NCI-H1694 treated with DMSO at 0.1 percent for 48 hours (cell line): ENCODE measurements around the gene FRMD4A.
"Not testable (repeated sequence)": the region's sequence is repeated elsewhere in the genome, so short reads cannot be mapped to it uniquely, and the experiment has no call there.

Source experiments
- DNase-seq: peaks from one replicate; lab custom pipeline; 2025; lab: John Stamatoyannopoulos, UW

Gene FRMD4A

DNA sequence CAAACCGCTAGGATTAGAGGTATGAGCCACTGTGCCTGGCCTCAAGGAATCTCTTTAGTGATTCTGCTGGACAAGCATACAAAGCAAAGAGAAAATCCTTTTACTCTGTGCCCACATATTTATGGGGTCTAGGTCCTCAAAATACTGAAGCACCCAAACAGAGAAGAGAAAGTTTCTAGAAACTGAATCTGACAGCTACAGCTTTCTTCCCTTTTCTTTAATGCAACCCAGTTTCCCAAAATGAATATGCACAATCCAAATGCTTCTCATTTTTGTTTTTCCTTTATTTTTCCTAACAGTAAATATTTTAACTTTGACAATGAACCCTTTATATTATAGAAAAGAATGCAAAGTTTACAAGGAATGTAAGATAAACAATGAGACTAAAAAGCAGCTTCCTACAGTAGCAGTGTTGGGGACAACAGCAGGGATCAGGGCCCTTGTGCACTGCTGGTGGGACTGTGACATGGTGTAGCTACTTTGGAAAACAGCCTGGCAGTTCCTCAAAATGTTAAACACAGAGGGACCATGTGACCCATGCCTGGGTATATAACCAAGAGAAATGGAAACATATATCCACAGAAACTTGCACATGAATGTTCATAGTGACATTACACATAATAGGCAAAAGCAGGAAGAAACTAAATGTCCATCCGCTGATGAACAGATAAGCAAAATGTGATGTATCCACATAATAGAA is 418.8 kb downstream of the FRMD4A start:
- no peak for DNase-seq

DNA sequence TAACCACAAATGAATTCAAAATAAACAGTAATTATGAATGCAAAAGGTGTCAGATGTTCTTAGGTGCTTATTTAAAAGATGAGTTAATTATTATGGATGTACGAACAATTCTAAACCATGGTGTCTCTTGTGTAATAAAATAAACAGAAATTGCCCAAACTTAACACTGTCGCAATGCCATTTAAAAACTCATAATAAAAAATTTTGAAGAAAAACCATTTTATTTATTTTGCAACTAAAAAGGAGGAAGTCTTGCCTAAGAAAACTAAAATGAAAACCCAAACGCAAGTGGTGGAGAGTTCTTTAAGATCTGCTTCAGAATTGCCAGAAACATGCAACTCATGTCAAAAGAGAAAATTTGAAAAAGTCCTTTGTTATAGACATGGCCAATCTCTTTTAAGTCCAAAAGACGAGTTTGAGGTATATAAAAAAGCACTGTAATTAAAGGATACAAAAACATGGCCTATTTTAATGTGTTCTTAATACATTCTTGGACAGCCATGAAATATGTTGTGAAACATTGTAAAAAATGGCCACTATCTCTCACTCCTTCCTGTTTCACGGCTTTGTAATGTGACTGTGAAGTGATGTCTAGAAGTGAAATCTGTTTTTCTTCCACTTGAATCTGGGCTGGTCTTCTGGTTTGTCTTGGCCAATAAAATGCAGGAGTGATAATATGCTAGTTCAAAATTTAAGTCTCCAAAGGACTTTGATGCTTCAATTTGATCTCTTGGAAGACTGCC is 421.0 kb downstream of the FRMD4A start:
- no peak for DNase-seq

- DNase-seq, result no peak
Observed at GRCh38 chr10:13908475-13908874, 422.2 kb downstream of the FRMD4A start.

GRCh38 chr10:13907570-13907969 is 423.2 kb downstream of the FRMD4A start:
- no peak for DNase-seq

GRCh38 chr10:13905281-13905680 is 425.4 kb downstream of the FRMD4A start:
- no peak for DNase-seq

GRCh38 chr10:13904064-13904463 is 426.7 kb downstream of the FRMD4A start:
- DNase-seq, result no peak

DNA sequence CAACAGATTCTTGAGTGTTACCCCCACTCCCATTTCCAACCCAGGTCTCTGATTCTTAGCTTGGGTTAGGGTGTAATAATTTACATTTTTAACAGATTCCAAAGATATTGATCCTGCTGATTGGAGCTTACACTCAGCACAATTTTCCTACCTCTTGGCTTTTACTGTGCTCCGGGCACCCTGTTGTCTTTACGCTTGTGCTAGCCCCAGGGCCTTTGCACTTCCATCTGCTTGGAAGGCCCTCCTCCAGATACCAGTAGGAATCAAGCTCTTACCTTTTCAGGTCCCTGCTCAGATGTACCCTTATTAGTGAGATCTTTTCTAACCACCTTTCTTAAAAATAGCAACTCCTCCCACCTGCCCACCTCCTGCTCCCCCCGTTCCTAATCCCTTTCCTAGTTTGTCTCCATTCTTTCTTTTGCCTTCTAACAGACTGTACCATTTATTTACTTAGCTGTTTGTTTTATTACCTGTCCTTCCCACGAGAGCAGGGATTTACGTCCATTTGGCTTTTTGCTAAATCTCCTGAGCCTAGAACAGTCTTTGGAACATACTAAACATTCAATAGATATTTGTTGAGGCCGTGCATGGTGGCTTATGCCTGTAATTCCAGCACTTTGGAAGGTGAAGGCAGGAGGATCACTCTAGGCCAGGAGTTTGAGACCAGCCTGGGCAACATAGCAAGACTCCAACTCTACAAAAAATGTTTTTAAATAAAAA is 427.7 kb downstream of the FRMD4A start:
- no peak for DNase-seq

GRCh38 chr10:13899941-13900340 is 430.8 kb downstream of the FRMD4A start:
- no peak for DNase-seq

GRCh38 chr10:13896146-13896545 is 434.6 kb downstream of the FRMD4A start:
- DNase-seq, result not testable (repeated sequence)

- no peak for DNase-seq
Observed at GRCh38 chr10:13894412-13895093, 436.2 kb downstream of the FRMD4A start.

DNA sequence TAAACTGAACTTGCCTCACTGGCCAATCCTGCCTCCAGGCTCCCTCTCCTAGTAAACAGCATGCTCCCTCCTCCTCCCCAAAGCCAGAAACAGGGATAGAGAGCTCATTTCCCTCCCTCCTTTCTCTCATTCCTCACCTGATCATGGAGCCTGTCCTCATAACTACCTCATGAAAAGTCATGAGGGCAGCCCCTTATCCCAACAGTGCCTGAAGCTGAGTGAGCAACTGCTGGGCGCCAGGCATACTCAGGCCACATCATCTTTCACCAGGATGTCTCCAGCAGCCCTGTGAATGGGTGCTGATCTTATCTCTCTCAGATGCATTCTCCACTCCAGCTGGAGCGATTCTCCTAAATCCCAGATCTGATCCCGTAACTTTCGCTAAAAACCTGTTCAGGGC is 436.8 kb downstream of the FRMD4A start:
- DNase-seq, result no peak

GRCh38 chr10:13892871-13893270 is 437.9 kb downstream of the FRMD4A start:
- DNase-seq, result no peak

DNA sequence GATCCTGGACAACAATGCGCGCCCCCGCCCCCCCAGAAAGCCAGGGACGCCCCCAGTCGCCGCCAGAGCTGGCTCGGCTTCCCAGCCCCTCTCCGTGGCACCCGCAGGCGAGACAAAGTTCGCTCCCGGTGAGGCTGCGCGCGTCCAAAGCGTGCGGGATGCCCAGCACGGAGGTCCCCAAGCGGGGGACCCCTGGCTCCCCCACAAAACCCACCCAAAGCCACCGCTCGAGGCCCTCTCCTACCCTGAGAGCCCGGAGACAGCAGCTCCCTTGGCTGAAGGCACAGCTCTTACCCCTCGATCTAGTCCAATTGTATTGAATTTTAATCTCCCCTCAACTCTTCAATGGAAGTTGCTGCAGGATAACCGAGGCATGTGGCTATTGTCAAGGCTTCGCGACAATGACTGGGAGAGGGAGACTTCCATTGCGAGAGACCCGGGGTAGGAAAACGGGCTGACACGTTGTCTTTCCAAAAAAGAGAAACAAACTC is 438.7 kb downstream of the FRMD4A start:
- no peak for DNase-seq

GRCh38 chr10:13891128-13892000 is 439.4 kb downstream of the FRMD4A start:
- DNase-seq, result no peak

- no peak for DNase-seq
Observed at GRCh38 chr10:13890233-13891127, 440.2 kb downstream of the FRMD4A start.

DNA sequence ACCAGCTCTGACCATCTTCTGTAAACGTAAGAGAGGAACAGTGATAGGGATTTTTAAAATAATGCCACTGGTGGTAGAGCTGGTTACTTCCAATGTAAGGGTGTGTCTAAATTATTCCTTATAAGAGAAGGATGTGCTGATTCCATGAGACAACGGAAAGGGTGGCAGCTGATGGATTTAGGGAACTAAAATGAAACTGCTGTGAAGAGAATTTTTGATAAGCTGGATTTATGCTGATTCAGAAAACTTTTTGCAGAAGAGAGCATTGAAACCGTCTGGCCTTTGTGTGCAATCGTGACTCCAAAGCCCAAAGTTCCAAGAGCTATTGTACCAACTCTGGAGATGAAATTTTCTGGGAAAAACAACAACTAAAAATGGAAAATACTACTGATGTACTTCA is 443.0 kb downstream of the FRMD4A start:
- DNase-seq, result no peak

GRCh38 chr10:13885238-13885990 is 445.3 kb downstream of the FRMD4A start:
- no peak for DNase-seq

DNA sequence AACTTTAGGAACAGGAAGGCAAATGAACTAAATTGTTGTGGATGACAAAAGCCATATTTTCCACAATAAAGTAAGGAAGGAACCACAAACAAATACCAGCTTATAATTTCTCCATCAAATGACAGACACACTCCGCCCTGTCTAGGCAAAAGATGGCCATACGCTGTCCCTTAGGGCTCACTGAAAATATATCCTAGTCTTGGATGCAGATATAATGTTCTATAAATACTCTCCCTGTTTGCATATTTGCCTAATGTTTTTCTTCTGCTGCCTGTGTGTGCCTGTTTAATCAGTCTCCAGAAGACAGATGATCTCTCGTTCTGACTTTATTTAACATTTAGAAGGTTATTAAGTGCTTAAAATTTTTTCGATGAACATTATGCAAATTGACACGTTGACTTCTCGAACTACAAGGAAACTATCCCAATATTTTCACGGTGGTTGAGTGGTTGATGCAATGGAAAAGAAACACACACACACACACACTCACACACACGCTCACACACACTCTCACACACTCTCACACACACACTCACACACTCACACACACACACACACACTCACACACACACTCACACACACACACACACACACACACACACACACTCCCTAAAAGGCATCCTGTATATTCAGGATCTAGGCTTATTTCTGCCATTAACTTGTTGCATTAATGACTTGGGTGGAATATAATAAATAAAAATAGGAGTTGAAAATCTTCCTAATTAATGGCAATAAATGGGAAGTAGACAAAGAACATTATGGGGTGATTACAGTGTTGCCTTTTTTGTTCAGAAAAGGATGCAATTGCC is 446.9 kb downstream of the FRMD4A start:
- DNase-seq, result no peak
